HepG2 (cell line): Measurements from ENCODE around the gene SLC6A16.

Experiments used
- ATF7-NPFF ChIP-seq: sonication (generic); formaldehyde crosslinking; IDR thresholded peaks from 2 replicates; pipeline ENCODE4 v1.8.1; 2023; ENCODE audit warnings: mild to moderate bottlenecking, low read depth, missing genetic modification reagents, moderate library complexity
- ATRX ChIP-seq: sonication (generic); formaldehyde crosslinking; IDR thresholded peaks from 2 replicates; pipeline ENCODE4 v1.4.0; 2020; ENCODE audit warnings: missing genetic modification reagents, borderline replicate concordance
- CREB1 ChIP-seq, 2 experiments: fragments of 450-650 bp in 1 of 2; IDR thresholded peaks; 2 replicates each; pipeline ENCODE4 v1.6.1; 2016 to 2017; ENCODE audit warnings: control low read depth in 1 of 2, mild to moderate bottlenecking in 1 of 2, missing compliant biosample characterization in 1 of 2, missing genetic modification characterization in 1 of 2
- CREM ChIP-seq, 2 experiments: sonication (generic) in 1 of 2; formaldehyde crosslinking in 1 of 2; IDR thresholded peaks; 2 replicates each; pipeline versions ENCODE4 v1.4.0 to v1.6.1; 2016 to 2020; ENCODE audit warnings: antibody characterized with exemption in 1 of 2, mild to moderate bottlenecking in 1 of 2, missing genetic modification reagents in 1 of 2
- FOXM1 ChIP-seq: sonication (generic); formaldehyde crosslinking; IDR thresholded peaks from 2 replicates; pipeline ENCODE4 v1.5.0; 2020; ENCODE audit warnings: missing genetic modification reagents
- MLLT10 ChIP-seq: sonication (generic); formaldehyde crosslinking; IDR thresholded peaks from 2 replicates; pipeline ENCODE4 v1.4.0; 2020; ENCODE audit warnings: missing genetic modification reagents
- MTF1 ChIP-seq: sonication (generic); formaldehyde crosslinking; IDR thresholded peaks from 2 replicates; pipeline ENCODE4 v1.5.0; 2020; ENCODE audit warnings: missing genetic modification reagents
- NFE2 ChIP-seq: sonication (generic); formaldehyde crosslinking; IDR thresholded peaks from 2 replicates; pipeline ENCODE4 v1.4.0; 2020; ENCODE audit warnings: missing genetic modification reagents
- NFRKB ChIP-seq: fragments of 450-650 bp; IDR thresholded peaks from 2 replicates; pipeline ENCODE4 v1.6.1; 2017
- ZNF83 ChIP-seq: sonication (generic); formaldehyde crosslinking; IDR thresholded peaks from 2 replicates; pipeline ENCODE4 v1.4.0; 2020; ENCODE audit warnings: missing genetic modification reagents, mild to moderate bottlenecking, borderline replicate concordance
- TF ChIP-seq, protein P1 (sequence below): sonication (generic); formaldehyde crosslinking; IDR thresholded peaks from 2 replicates; pipeline ENCODE4 v1.4.0; 2020; ENCODE audit warnings: missing genetic modification reagents

DNA sequence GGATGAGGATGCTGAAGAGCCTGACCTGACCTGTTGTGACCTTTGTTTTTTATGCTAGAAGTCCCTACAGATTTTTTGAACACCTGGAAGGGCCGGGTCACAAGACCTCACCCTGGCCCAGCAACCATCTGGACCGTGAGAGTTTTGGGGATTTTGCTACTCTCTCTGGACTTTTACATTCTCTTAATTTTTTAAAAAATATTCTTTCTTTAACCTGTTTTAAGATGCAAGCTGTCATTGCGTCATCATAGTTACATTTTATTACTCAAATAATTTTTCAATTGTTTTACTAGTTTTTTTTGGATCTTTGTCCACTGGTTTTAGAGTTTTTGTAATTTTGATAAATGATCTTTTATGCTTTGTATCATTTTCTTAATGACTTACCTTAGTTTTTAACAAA lies 46.2 kb upstream of the SLC6A16 start:
- no peak for TF ChIP-seq ATF7-NPFF
- no peak for TF ChIP-seq NFE2
- TF ChIP-seq CREM (IDR thresholded peaks at IDR 0.05): no peak
- no peak for TF ChIP-seq CREM (CRISPR knock-in tag; IDR thresholded peaks at IDR 0.05)
- TF ChIP-seq ZNF83 (CRISPR knock-in tag): no peak
- no peak for TF ChIP-seq MLLT10
- no peak for TF ChIP-seq NFRKB
- TF ChIP-seq CREB1 (IDR thresholded peaks at IDR 0.05): no peak
- TF ChIP-seq CREB1 (CRISPR knock-in tag; IDR thresholded peaks at IDR 0.05): no peak
- TF ChIP-seq, protein P1, sequence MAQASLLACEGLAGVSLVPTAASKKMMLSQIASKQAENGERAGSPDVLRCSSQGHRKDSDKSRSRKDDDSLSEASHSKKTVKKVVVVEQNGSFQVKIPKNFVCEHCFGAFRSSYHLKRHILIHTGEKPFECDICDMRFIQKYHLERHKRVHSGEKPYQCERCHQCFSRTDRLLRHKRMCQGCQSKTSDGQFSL (CRISPR knock-in tag): no peak
- TF ChIP-seq ATRX (CRISPR knock-in tag): no peak
- no peak for TF ChIP-seq MTF1
- TF ChIP-seq FOXM1 (CRISPR knock-in tag): no peak
